LNCAP (cell line): ENCODE data around the gene ARHGAP8.

Source experiments
- CTCF ChIP-seq: fragments of 450-650 bp; IDR thresholded peaks from 2 replicates; pipeline ENCODE4 v1.5.1; 2017; ENCODE audit warnings: mild to moderate bottlenecking

Gene ARHGAP8

GRCh38 chr22:44805711-44806110 lies 53.3 kb downstream of the ARHGAP8 start:
- no peak for TF ChIP-seq CTCF

- no peak for TF ChIP-seq CTCF
Measured at GRCh38 chr22:44807232-44807631, 54.9 kb downstream of the ARHGAP8 start.

GRCh38 chr22:44807915-44808690 lies 55.7 kb downstream of the ARHGAP8 start:
- no peak for TF ChIP-seq CTCF

GRCh38 chr22:44809456-44809855 lies 57.1 kb downstream of the ARHGAP8 start:
- TF ChIP-seq CTCF, result no peak

- TF ChIP-seq CTCF, result no peak
Measured at GRCh38 chr22:44811141-44811540, 58.8 kb downstream of the ARHGAP8 start.

GRCh38 chr22:44813416-44813815 lies 61.0 kb downstream of the ARHGAP8 start:
- no peak for TF ChIP-seq CTCF

GRCh38 chr22:44814266-44815098 lies 62.1 kb downstream of the ARHGAP8 start:
- no peak for TF ChIP-seq CTCF
